Activated gamma-delta T cell (primary cell): ENCODE measurements around the gene MYH6.
"Not testable (repeated sequence)": the region's sequence is repeated elsewhere in the genome, so short reads cannot be mapped to it uniquely, and the experiment has no call there.

Experiments
- DNase-seq: peaks from one replicate; lab custom pipeline; 2025; lab: John Stamatoyannopoulos, UW
- total RNA-seq, 2 donors: gene quantifications; one replicate each; lab custom pipeline; 2026; lab: John Stamatoyannopoulos, UW

MYH6 gene
- 0 reads per million in 2 donors for total RNA-seq

- DNase-seq, result no peak
These were observed at the start of gene MYH6 for GRCh38 chr14:23407516-23408306. Gene MYH6, minus strand, starts transcription at chr14:23408273. Its CDS starts 1,050 bp downstream, at chr14:23407223.

GRCh38 chr14:23456883-23457586 is 49.0 kb upstream of the MYH6 start:
- DNase-seq, result not testable (repeated sequence)

GRCh38 chr14:23454445-23454856 is 46.4 kb upstream of the MYH6 start:
- no peak for DNase-seq

GRCh38 chr14:23452237-23452636 is 44.2 kb upstream of the MYH6 start:
- no peak for DNase-seq

GRCh38 chr14:23450379-23450778 is 42.3 kb upstream of the MYH6 start:
- DNase-seq, result no peak

- DNase-seq, result no peak
These were observed 41.2 kb upstream of the MYH6 start for GRCh38 chr14:23449314-23449713.

GRCh38 chr14:23447361-23448350 is 39.6 kb upstream of the MYH6 start:
- DNase-seq, result no peak

- DNase-seq, result no peak
These were observed 38.3 kb upstream of the MYH6 start for GRCh38 chr14:23446291-23446851.

- no peak for DNase-seq
These were observed 37.7 kb upstream of the MYH6 start for GRCh38 chr14:23445773-23446172.

GRCh38 chr14:23444314-23444713 is 36.2 kb upstream of the MYH6 start:
- DNase-seq, result no peak

- DNase-seq, result no peak
These were observed 35.8 kb upstream of the MYH6 start for GRCh38 chr14:23443881-23444280.

GRCh38 chr14:23443411-23443812 is 35.3 kb upstream of the MYH6 start:
- no peak for DNase-seq

GRCh38 chr14:23442721-23443356 is 34.8 kb upstream of the MYH6 start:
- DNase-seq, result no peak

GRCh38 chr14:23441076-23441475 is 33.0 kb upstream of the MYH6 start:
- DNase-seq, result no peak

- DNase-seq, result no peak
These were observed 31.2 kb upstream of the MYH6 start for GRCh38 chr14:23439107-23439835.

- DNase-seq, result no peak
These were observed 30.3 kb upstream of the MYH6 start for GRCh38 chr14:23438101-23438971.

- DNase-seq, result no peak
These were observed 29.3 kb upstream of the MYH6 start for GRCh38 chr14:23437133-23438100.
